CD4-positive, alpha-beta T cell treated with Interleukin-6 at 100 ng/mL for 8 hours (primary cell): Measurements from ENCODE around the gene ECHS1.
"Not testable (repeated sequence)": the region's sequence is repeated elsewhere in the genome, so short reads cannot be mapped to it uniquely, and the experiment has no call there.

Experiments
- DNase-seq: peaks from one replicate; pipeline ENCODE4 v3.0.0-alpha.2; 2020; ENCODE audit warnings: mixed read lengths, low spot score

ECHS1 gene

DNA sequence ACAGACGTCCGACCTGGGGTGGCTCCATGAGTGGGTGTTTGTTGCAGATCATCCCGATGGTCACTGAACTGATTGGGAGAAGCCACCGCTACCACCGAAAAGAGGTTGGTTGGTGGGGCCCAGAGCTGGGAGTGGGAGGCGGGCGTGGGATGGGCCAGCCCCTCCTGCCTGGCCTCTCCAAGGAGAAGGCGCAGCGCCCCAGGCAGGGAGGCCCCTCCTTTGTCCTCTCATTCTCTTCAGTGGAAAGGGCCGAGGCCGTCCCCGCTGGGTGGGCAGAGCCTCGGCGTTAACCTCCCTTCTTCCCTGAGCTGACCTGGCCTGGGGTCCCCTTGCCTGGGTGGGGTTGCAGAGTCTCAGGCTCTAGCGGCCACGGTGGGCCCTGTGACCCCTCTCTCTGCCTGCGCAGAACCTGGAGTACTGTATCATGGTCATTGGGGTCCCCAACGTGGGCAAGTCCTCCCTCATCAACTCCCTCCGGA, 26.0 kb upstream of the ECHS1 start:
- no peak for DNase-seq

- no peak for DNase-seq
Observed at GRCh38 chr10:133397938-133398337, 24.8 kb upstream of the ECHS1 start.

DNA sequence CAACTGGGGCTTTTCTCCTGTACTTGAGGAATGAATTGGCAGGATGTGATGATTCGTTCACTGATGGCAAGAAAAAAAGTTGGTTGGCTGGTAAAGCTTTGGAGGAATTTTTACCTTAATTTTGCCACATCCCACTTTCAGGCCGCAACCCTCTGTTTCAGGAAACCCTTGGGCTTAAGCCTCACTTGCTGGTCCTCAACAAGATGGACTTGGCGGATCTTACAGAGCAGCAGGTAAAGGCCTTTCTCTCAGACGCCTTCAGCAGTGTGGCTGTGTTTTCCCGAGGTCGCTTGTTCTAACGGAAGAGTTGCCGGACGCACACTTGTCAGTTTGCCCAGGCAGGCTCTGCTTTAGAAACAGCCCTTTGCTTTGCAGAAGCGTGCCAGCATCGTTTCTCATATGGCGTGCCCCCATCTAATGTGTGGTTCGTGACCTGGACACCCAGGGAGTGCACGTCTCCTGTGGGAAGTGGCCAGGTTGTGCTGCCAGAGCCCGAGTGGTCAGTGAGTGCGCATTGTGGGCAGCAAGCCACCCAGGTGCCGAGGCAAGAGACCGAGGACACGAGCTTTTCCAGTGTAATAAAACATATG, 23.0 kb upstream of the ECHS1 start:
- DNase-seq, result no peak

GRCh38 chr10:133394801-133395221, 21.7 kb upstream of the ECHS1 start:
- DNase-seq, result no peak

DNA sequence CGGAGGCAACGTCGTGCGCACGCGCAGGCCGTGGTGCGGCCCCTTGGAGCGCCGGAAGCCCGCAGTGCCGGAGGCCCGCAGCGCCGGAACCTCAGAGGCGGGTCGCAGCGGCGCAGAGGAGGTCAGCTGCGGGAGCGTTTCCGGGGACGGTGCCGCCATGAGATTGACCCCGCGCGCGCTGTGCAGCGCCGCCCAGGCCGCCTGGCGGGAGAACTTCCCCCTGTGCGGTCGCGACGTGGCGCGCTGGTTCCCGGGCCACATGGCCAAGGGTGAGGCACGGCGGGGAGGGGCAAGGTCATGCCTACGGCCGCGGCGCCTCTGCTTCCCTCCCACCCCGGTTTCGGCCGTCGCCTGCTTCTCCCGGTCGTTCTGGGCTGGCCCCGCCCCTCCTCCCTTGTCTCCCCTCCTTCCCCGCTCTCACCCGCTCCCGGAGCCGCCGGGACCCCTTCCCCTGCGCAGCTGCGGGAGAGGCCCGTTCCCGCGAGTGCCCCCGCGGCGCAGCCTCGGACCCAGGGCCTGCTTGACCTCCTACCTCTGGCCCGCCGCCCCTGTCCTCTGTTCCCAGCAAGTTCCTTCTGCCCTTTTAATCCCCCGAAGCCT, 21.0 kb upstream of the ECHS1 start, which contains the start of gene MTG1:
Gene MTG1 (plus strand): TSS at position 94 of the 600 bp plus-strand sequence. CDS start 64 bp downstream, at position 158.
- DNase-seq, result peak; percentile 92

DNA sequence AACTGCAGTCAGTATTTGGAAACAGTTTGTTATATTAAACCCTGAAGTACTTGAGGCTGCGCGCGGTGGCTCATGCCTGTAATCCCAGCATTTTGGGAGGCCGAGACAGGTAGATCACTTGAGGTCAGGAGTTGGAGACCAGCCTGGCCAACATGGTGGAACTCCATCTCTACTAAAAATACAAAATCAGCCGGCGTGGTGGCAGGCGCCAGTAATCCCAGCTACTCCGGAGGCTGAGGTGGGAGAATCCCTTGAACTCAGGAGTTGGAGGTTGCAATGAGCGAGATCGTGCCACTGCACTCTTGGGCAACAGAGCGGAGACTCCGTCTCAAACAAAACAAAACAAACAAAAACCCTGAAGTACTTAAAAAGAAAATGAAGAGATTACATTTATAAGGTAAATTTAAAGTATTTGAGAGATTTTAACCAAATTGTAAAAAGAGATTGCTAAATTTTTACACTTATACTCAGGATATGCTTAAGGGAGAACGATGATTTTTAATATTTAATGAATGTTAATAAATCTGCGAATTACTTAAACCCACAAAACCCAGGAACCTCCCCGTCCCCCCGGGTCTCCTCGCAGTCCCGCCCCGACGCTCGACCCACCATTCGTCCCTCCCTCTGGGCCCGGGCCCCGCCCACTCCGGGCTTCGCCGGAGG, 20.4 kb upstream of the ECHS1 start:
- DNase-seq, result no peak

DNA sequence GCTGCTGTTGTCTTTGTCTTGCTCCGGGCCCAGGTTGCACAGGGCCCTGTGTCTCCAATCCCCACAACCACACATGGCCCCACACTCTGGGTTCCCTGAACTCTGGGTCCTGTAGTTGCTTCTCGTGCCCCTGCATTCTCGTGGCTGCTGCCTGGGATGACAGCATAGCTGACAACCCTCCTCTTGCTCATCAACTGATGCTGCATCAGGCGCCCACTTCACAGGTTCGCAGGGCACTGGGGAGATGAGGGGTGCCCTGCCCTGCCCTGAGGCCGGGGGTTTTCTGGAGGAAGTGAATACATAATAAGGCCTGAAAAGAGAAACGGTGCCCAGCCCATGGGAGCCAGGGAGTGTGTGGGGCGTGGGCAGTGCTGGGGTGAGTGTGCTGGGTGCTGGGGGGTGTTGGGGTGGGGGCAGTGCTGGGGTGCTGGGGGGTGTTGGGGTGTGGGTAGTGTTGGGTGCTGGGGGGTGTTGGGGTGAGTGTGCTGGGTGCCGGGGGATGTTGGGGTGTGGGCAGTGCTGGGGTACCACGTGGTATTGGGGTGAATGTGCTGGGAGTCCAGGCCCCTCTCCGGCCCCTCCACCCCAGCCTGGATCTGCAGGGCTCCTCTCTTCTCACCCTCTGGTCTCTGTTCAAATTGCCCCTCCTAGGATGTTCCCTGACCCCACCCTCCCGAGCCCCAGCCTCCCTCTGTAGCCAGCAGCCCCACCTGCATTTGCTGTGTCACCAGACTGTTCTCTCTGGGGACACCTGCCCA, 18.8 kb upstream of the ECHS1 start:
- DNase-seq, result no peak

- DNase-seq, result no peak
Observed at GRCh38 chr10:133391249-133391635, 18.1 kb upstream of the ECHS1 start.

GRCh38 chr10:133390597-133391248, 17.6 kb upstream of the ECHS1 start:
- no peak for DNase-seq

GRCh38 chr10:133388973-133389818, 16.0 kb upstream of the ECHS1 start:
- peak; percentile 50 for DNase-seq

DNA sequence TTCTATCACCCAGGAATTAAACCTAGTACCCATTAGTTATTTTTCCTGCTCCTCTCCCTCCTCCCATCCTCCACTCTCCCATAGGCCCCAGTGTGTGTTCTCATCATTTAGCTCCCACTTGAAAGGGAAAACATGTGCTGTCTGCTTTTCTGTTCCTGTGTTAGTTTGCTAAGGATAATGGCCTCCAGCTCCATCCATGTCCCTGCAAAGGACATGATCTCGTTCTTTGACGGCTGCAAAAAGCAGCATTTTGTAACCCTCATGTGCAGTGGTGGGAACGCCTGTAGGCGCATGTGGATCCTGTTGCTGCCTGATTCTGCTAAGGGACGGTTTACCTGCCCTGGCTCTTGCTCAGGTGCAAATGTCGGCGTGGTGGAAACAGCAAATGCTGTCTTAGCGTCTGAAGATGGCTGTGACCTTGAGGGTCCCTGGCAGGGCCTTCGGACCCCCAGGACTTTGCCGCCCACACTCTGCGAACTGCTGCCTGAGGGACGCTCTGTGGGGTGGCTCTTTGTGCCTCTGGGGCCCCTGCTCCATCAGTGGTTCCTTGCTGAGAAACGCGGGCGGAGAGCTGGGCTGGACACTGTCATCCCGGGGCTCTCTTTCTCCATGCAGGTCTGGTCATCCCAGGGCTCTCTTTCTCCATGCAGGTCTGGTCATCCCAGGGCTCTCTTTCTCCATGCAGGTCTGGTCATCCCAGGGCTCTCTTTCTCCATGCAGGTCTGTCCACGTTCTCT, 15.2 kb upstream of the ECHS1 start:
- DNase-seq, result no peak

DNA sequence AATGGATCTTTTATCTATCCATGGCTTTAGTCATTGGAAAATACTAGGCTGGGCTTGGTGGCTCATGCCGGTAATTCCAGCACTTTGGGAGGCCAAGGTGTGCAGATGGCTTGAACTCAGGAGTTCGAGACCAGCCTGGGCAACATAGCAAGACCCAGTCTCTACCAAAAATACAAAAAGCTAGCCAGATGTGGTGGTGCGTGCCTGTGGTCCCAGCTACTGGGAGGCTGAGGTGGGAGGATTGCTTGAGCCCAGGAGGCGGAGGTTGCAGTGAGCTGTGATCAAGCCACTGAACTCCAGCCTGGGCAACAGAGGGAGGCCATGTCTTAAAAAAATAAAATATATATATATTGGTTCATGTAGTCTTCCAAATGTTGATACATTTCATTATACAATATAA, 13.8 kb upstream of the ECHS1 start:
- DNase-seq, result not testable (repeated sequence)

- DNase-seq, result no peak
Observed at GRCh38 chr10:133385214-133385613, 12.1 kb upstream of the ECHS1 start.

- DNase-seq, result no peak
Observed at GRCh38 chr10:133384071-133384470, 10.9 kb upstream of the ECHS1 start.

- DNase-seq, result no peak
Observed at GRCh38 chr10:133383551-133383950, 10.4 kb upstream of the ECHS1 start.

- no peak for DNase-seq
Observed at GRCh38 chr10:133381036-133381435, 7.9 kb upstream of the ECHS1 start.

DNA sequence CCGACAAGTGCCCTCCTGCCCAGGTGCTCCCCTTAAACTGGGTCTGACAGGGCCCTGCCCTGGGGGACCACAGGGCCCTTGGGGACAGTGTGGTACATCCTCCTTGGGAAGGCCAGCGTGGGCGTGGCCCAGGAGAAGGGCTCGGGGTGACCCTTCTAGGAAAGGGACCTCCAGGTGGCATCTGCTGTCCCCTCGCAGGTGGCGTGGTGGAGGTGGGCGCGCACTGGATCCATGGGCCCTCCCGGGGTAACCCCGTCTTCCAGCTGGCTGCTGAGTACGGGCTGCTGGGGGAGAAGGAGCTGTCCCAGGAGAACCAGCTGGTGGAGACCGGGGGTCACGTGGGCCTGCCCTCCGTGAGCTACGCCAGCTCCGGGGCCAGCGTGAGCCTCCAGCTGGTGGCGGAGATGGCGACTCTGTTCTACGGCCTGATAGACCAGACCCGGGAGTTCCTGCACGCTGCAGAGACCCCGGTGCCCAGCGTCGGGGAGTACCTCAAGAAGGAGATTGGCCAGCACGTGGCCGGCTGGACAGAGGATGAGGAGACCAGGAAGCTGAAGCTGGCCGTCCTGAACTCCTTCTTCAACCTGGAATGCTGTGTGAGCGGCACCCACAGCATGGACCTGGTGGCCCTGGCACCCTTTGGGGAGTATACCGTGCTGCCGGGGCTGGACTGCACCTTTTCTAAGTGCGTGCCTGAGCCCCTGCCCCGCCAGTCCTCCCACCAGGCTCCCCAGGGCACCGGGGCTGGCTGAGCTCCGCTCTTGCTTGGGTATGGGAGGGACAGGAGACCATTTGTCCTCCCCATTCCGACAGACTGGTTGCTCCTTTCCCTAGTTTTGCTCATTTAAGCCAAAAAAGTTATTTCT, 6.9 kb upstream of the ECHS1 start:
- DNase-seq, result no peak

DNA sequence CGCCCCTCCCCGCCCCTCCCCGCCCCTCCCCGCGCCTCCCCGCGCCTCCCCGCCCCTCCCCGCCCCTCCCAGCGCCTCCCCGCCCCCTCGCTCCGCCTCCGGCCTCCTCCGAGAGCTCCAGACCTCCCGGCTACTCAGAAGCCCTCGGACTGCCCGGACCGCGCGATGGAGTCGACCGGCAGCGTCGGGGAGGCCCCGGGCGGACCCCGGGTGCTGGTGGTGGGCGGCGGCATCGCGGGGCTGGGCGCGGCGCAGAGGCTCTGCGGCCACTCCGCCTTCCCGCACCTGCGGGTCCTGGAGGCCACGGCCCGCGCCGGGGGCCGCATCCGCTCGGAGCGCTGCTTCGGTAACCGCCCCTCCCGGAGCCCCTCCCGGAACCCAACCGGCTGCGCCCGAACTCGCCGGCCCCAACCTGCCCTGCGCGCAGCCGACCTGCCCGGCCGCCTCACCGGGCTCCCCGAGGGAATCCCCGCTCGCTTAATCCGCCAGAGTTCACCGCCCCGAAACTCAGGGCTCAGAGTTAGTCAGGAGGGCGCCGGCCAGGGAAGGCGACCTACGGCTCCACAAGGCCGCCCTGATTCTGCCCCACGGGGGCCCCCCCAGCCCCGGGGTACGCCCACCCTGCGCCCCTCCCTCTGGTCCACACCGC, 6.1 kb upstream of the ECHS1 start, which contains the start of gene PAOX:
Gene PAOX (plus strand): TSS at position 111 of the 649 bp plus-strand sequence. CDS start 55 bp downstream, at position 166.
- peak; percentile 51 for DNase-seq
